Neural crest cell (in vitro differentiated cells): ENCODE data around the gene RAPGEF6. TPM values are rescaled to one million over a fixed set of nuclear protein-coding genes. Genes with fewer than 3 reads are reported as not detected.

ENCODE experiments used
- DNase-seq: peaks from one replicate; pipeline ENCODE4 v3.0.0; 2021; ENCODE audit warnings: low read depth, mixed read lengths, low spot score
- H3K27ac Mint-ChIP-seq: one replicate; pipeline ENCODE4 v1.8.0; 2021; ENCODE audit warnings: mild to moderate bottlenecking, mixed read lengths; ENCODE audit not compliant: unreplicated experiment
- H3K27me3 Mint-ChIP-seq: 2 replicates; pipeline ENCODE4 v1.8.0; 2021; ENCODE audit warnings: low read depth, mild to moderate bottlenecking, mixed read lengths
- H3K36me3 Mint-ChIP-seq: 2 replicates; pipeline ENCODE4 v1.8.0; 2021; ENCODE audit warnings: low read depth, mild to moderate bottlenecking, mixed read lengths
- H3K4me1 Mint-ChIP-seq: 2 replicates; pipeline ENCODE4 v1.8.0; 2021; ENCODE audit warnings: mixed read lengths
- H3K4me3 Mint-ChIP-seq: one replicate; pipeline ENCODE4 v1.8.0; 2021; ENCODE audit warnings: mild to moderate bottlenecking, mixed read lengths
- H3K9me3 Mint-ChIP-seq: 2 replicates; pipeline ENCODE4 v1.8.0; 2021; ENCODE audit warnings: mixed read lengths
- CTCF ChIP-seq: fragments of 200-600 bp; sonication (generic); conservative IDR thresholded peaks from 2 replicates; pipeline ENCODE4 v1.5.0; 2021; ENCODE audit warnings: antibody characterized with exemption, mild to moderate bottlenecking
- long read RNA-seq: library from polyadenylated mRNA; unstranded; transcript quantifications from one replicate; pipeline ENCODE4 v2.0.0, GENCODE V29; 2020
- total RNA-seq: library from RNA; stranded (reverse); gene quantifications from 2 replicates; pipeline ENCODE4 v1.2.1, GENCODE V29; 2021

Gene RAPGEF6, protein sequence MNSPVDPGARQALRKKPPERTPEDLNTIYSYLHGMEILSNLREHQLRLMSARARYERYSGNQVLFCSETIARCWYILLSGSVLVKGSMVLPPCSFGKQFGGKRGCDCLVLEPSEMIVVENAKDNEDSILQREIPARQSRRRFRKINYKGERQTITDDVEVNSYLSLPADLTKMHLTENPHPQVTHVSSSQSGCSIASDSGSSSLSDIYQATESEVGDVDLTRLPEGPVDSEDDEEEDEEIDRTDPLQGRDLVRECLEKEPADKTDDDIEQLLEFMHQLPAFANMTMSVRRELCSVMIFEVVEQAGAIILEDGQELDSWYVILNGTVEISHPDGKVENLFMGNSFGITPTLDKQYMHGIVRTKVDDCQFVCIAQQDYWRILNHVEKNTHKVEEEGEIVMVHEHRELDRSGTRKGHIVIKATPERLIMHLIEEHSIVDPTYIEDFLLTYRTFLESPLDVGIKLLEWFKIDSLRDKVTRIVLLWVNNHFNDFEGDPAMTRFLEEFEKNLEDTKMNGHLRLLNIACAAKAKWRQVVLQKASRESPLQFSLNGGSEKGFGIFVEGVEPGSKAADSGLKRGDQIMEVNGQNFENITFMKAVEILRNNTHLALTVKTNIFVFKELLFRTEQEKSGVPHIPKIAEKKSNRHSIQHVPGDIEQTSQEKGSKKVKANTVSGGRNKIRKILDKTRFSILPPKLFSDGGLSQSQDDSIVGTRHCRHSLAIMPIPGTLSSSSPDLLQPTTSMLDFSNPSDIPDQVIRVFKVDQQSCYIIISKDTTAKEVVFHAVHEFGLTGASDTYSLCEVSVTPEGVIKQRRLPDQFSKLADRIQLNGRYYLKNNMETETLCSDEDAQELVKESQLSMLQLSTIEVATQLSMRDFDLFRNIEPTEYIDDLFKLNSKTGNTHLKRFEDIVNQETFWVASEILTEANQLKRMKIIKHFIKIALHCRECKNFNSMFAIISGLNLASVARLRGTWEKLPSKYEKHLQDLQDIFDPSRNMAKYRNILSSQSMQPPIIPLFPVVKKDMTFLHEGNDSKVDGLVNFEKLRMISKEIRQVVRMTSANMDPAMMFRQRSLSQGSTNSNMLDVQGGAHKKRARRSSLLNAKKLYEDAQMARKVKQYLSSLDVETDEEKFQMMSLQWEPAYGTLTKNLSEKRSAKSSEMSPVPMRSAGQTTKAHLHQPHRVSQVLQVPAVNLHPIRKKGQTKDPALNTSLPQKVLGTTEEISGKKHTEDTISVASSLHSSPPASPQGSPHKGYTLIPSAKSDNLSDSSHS (N-terminal part only)
- total RNA-seq: 22.1 and 28.0 TPM in 2 replicates
- long read RNA-seq, partial matches to known transcripts: 15 of 24 reads
- long read RNA-seq, other reads (novel, unspliced or antisense): 6 of 24 reads

GRCh38 chr5:131634996-131635683 lies at the start of gene RAPGEF6:
RAPGEF6 (minus strand) TSS chr5:131635229; CDS start chr5:131635030, 199 bp downstream.
- DNase-seq: peak; percentile 86
- H3K9me3 Mint-ChIP-seq: no peaks in the 10 kb centered on the region
- H3K4me3 Mint-ChIP-seq: peak within 1 kb of the TSS; percentile 94
- no peaks in the 10 kb centered on the region for H3K27me3 Mint-ChIP-seq
- no peaks in the 10 kb centered on the region for H3K36me3 Mint-ChIP-seq
- H3K27ac Mint-ChIP-seq: peak within 1 kb of the TSS; percentile 96
- TF ChIP-seq CTCF: peak; percentile 38
- peaks cover 23% of the 10 kb centered on the region for H3K4me1 Mint-ChIP-seq

DNA sequence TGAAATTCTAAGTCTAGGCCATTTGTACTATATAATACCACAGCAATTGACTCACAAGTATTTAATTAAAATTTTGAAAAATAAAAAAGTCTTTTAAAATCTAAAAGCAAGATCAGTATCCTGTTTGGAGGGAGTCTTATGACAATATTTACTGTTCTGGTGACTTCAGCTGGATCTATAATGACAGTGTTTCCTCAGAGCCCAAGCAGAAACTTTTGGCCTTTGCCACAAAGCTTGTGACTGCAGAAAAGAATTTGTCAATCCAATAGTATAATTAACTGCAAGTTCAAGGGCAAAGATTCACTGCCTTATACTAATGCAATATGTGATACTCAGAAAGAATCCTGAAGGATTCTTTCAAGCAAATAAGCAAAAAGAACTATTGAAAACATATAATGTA lies 49.6 kb upstream of the RAPGEF6 start:
- peaks cover 6% of the 10 kb centered on the region for H3K36me3 Mint-ChIP-seq

DNA sequence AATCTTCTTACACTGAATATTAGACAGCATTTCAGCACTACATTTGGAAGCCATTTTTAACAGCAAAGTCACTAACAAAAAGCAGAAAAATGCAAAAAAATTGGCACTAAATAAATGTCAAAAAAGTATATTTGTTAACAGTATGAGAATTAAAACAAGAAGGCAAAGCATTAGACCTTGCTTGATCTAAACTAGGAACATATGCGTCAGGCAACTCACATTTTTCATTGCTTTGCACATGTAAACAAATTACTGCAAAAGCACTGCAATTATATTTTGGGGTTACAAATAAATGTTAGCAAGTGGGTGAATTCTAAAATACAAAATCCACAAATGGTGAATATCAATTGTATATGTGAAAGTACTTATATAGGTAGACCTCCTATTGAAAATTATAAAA lies 49.0 kb upstream of the RAPGEF6 start:
- Mint-ChIP-seq H3K9me3 (no peaks in the 10 kb centered on the region), H3K4me3 (no peak overlapping the region), H3K27me3 (no peaks in the 10 kb centered on the region), H3K36me3 (peaks cover 6% of the 10 kb centered on the region), H3K27ac (no peak overlapping the region), H3K4me1 (no peaks in the 10 kb centered on the region)
- no peak for TF ChIP-seq CTCF
- no peak for DNase-seq

More for the DNA sequence above, 49.6 kb upstream of the RAPGEF6 start:
- no peak for TF ChIP-seq CTCF
- no peaks in the 10 kb centered on the region for H3K4me1 Mint-ChIP-seq
- H3K9me3 Mint-ChIP-seq: no peaks in the 10 kb centered on the region
- no peak overlapping the region for H3K4me3 Mint-ChIP-seq
- DNase-seq: no peak
- no peak overlapping the region for H3K27ac Mint-ChIP-seq
- H3K27me3 Mint-ChIP-seq: no peaks in the 10 kb centered on the region

DNA sequence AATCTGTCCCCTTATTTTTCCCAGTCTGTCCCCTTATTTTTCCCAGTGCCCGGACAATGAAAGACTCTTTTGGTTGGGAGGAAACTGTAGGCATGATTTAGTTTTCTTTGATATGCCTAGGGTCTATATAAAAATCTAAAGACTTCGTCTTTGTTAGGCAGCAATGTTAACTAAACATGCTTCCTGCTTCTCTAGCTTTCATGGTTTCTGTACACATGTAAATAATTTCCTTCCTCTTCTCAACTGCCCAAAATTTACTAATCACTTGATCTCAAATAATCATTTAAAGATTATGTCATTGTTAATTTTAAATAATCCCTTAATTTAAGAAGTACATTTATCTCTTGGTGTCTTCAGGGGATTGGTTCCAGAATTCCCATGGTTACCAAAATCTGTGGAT lies 47.8 kb upstream of the RAPGEF6 start:
- H3K9me3 Mint-ChIP-seq: no peaks in the 10 kb centered on the region
- no peak overlapping the region for H3K27ac Mint-ChIP-seq
- no peak overlapping the region for H3K4me3 Mint-ChIP-seq
- peaks cover 4% of the 10 kb centered on the region for H3K36me3 Mint-ChIP-seq
- DNase-seq: no peak
- H3K4me1 Mint-ChIP-seq: no peaks in the 10 kb centered on the region
- H3K27me3 Mint-ChIP-seq: no peaks in the 10 kb centered on the region
- TF ChIP-seq CTCF: no peak
